ENCODE results near the gene QKI.

The QKI gene

DNA sequence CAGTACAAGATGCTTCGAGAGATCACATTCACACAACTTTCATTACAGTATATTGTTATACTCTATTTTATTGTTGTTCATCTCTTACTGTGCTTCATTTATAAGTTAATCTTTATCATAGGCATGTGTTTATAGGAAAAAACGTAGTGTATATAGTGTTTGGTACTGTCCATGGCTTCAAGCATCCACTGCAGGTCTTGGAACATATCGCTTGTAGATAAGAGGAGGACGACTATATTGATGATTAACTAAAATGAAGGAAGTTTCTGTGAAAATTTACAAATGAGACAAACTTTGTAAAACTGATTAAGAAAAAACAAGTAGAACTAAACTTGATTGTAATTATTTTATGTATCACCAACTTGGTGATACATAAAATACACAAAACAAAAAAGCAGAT lies 98.5 kb downstream of the QKI start:
- TF ChIP-seq, protein P1, sequence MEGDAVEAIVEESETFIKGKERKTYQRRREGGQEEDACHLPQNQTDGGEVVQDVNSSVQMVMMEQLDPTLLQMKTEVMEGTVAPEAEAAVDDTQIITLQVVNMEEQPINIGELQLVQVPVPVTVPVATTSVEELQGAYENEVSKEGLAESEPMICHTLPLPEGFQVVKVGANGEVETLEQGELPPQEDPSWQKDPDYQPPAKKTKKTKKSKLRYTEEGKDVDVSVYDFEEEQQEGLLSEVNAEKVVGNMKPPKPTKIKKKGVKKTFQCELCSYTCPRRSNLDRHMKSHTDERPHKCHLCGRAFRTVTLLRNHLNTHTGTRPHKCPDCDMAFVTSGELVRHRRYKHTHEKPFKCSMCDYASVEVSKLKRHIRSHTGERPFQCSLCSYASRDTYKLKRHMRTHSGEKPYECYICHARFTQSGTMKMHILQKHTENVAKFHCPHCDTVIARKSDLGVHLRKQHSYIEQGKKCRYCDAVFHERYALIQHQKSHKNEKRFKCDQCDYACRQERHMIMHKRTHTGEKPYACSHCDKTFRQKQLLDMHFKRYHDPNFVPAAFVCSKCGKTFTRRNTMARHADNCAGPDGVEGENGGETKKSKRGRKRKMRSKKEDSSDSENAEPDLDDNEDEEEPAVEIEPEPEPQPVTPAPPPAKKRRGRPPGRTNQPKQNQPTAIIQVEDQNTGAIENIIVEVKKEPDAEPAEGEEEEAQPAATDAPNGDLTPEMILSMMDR (IDR thresholded peaks at IDR 0.05; ENCODE audit: control insufficient read depth, insufficient read depth, low read depth, low read length, missing control alignments) = no peak
- DNase-seq (ENCODE audit: low read depth) = no peak
- no peak overlapping the region for H3K4me3 ChIP-seq (ENCODE audit: control insufficient read depth, low read depth, low read length)

DNA sequence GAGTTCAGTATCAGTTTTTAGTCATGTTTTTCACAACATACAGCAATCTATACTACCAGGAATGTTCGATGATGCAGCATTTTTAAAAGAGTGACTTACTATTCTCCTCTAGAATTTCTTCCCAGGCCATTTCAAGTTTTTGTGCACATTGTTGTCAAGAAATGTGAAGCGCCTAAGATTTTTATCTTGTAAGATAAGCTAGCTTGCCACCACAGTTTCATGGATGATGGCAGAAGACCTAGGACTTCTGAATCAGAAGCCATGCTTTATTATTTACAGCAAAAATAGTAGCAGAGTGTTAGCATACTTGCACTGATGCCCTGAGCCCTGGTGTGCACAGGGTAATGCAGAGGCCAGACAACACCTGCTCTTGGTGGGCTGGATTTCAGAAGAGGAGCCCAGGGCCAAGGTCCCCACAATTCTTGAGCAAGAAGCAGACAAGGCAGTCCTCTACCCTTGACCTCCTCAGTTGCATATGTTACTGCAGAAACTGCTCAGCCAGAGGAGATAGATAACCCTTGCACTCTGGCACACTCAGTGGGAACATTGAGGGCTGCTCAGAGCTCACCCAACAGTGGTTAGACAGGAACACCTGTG lies 99.2 kb downstream of the QKI start:
- TF ChIP-seq, protein P1 (IDR thresholded peaks at IDR 0.05; ENCODE audit: control insufficient read depth, insufficient read depth, low read depth, low read length, missing control alignments) = no peak
- no peak overlapping the region for H3K4me3 ChIP-seq (ENCODE audit: control insufficient read depth, low read depth, low read length)
- no peak for DNase-seq (ENCODE audit: low read depth)

DNA sequence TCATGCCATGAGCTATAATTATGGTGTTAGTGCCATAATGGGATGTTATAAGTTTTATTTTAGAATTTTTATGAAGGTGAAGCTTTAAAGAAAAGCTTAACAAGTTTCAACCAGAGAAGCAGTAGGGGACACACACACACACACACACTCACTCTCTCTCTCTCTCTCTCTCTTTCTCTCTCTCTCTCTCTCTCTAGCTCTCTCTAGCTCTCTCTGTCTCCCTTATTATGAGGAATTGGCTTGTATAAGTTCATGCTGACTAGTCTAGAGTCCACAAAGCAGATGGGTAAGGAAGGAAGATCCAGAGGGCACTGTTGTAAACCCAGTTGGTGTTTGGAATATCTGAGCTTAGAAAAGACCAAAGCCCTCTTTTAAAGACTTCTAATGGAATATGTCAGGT lies 102.4 kb downstream of the QKI start:
- TF ChIP-seq, protein P1 (IDR thresholded peaks at IDR 0.05; ENCODE audit: control insufficient read depth, insufficient read depth, low read depth, low read length, missing control alignments) = no peak
- no peak for DNase-seq (ENCODE audit: low read depth)

DNA sequence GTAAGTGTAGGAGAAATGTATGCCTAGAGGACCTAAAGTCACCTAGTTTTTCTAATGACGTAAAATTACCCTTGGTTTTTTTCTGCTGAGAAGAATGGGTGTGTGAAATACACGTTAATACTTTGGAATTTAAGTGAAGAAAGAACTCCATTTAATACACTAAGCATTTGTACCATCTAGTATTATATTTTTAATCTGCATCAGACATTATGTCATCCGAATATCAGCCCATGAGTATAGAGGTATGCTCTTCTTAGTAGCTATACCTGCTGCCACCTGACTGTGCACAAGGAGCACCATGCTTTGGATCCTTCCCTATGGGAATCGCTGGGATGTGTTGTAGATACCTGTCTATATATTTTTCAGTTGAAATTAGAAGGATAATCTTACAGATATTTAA lies 106.4 kb downstream of the QKI start:
- no peak for DNase-seq (ENCODE audit: low read depth)
- TF ChIP-seq, protein P1 (IDR thresholded peaks at IDR 0.05; ENCODE audit: control insufficient read depth, insufficient read depth, low read depth, low read length, missing control alignments) = no peak
- no peak overlapping the region for H3K4me3 ChIP-seq (ENCODE audit: control insufficient read depth, low read depth, low read length)

More for the DNA sequence above, 102.4 kb downstream of the QKI start:
- no peak overlapping the region for H3K4me3 ChIP-seq (ENCODE audit: control insufficient read depth, low read depth, low read length)

DNA sequence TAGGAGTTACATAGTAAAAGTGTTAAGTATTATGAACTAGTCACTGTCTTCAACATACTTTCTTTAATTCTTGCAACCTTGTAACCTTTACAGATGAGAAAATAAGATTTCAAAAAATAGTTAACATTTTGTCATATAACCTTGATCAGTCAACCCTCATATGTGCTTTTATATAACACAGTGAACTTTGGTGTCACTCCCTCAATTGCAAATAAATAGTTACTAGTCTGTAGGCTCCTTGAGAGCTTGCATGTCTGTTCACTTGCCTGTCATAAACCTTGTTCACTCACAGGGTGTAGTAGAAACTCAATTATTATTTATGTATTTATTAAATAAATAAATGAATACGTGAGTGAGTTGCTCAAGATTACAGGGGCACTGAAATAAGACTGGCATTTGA lies 107.5 kb downstream of the QKI start:
- DNase-seq (ENCODE audit: low read depth) = no peak
- TF ChIP-seq, protein P1 (IDR thresholded peaks at IDR 0.05; ENCODE audit: control insufficient read depth, insufficient read depth, low read depth, low read length, missing control alignments) = no peak

DNA sequence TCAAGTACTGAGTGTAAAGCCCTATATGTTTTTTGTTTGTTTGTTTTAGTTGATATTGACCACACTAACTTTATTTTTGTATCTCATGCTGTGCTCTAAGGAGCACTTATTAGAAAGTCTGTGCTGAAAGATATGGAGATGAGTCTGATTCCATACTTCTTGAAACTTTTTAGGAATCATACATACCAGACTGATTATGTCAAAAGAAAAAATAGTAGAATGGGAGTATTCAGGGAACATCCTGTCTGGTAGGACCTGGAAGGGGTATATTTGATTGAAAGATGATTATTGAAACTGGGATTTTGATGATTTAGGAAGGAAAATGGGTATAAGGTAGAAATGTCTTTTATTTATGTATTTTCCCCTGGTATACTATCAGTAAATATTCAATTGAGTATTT lies 111.4 kb downstream of the QKI start:
- no peak for DNase-seq (ENCODE audit: low read depth)
- TF ChIP-seq, protein P1 (IDR thresholded peaks at IDR 0.05; ENCODE audit: control insufficient read depth, insufficient read depth, low read depth, low read length, missing control alignments) = no peak
- H3K4me3 ChIP-seq (ENCODE audit: control insufficient read depth, low read depth, low read length) = no peak overlapping the region

More for the DNA sequence above, 107.5 kb downstream of the QKI start:
- no peak overlapping the region for H3K4me3 ChIP-seq (ENCODE audit: control insufficient read depth, low read depth, low read length)

Measured in AG09309 (cell line).